SH-SY5Y (cell line): ENCODE measurements around the gene METTL8.

Experiments used
- GATA2 ChIP-seq: IDR thresholded peaks from 2 replicates; pipeline ENCODE4 v1.6.1; 2011; ENCODE audit warnings: mild to moderate bottlenecking, low read depth, low read length
- GATA3 ChIP-seq: IDR thresholded peaks from 2 replicates; pipeline ENCODE4 v1.6.1; 2011; ENCODE audit warnings: low read depth, mild to moderate bottlenecking, low read length, moderate library complexity

DNA sequence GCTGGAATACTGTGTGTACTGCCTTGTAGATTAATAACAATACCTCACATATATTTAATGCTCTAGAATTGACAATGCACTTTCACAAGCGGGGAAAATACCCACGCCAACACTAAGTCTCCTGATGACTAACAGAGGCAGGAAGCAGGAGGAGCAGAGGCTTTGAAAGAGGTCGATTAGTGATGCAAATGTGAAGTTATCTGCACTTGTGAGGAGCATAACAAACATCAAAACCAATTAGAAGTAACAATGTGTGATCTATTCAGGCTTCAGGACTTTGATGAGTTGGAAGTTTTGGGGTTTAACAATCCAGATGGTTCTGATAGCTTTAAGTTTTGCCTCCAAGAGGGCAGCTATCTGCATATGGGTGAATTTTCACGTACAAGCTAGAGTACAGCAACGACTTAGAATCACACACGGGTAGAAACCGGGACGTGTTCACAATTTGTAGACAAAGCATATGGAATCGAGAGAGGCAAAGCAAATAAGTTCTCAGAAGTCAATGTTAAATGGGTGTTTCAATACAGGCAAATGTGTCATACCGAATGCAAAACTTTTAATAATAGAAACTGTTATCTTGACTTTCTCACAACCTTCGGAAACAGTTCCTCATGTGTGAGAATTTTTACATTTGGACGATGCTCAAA is 114.5 kb downstream of the METTL8 start:
- no peak for TF ChIP-seq GATA3
- TF ChIP-seq GATA2 = no peak
